Measurements from ENCODE around the gene ZNF324B.

DNA sequence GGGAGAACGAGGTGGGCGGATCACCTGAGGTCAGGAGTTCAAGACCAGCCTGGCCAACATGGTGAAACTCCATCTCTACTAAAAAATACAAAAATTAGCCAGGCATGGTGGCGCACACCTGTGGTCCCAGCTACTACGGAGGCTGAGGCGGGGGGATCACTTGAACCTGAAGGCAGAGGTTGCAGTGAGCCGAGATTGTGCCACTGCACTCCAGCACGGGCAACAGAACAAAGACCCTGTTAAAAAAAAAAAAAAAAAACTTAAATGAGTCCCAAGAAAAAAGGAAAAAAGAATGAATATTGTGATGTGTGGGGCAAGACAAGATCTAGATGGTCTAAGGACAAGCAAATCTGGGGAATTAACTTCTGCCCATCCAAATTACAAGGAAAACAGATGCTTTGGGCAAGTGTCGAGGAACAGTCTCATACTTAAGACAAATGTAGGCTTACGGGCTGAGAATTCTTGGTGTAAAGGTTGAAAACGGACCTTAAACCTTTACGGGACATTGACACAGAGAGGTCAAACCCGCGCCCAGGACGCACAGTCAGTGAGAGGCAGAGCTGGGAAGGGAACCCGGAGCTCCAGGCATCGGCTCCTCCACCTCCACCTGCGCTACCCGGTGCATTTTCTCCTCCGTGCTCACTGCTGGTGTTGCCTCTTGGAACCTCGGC, 14.8 kb downstream of the ZNF324B start:
- TF ChIP-seq CTCF (conservative IDR thresholded peaks at IDR 0.05; ENCODE audit: low read depth, low read length) (no peak), SMC3 (IDR thresholded peaks at IDR 0.05; ENCODE audit: low read depth, low read length) (no peak), POLR2A (IDR thresholded peaks at IDR 0.05; ENCODE audit: low read depth, low read length) (no peak), BHLHE40 (IDR thresholded peaks at IDR 0.05; ENCODE audit: low read depth, low read length) (no peak), RAD21 (IDR thresholded peaks at IDR 0.05; ENCODE audit: low read length) (no peak), FOS (IDR thresholded peaks at IDR 0.05; ENCODE audit: low read depth, low read length) (no peak), NFE2L2 (IDR thresholded peaks at IDR 0.05; ENCODE audit: low read depth, low read length) (no peak), MXI1 (IDR thresholded peaks at IDR 0.05; ENCODE audit: borderline replicate concordance, low read depth, low read length) (no peak)
- TF ChIP-seq, protein P1, sequence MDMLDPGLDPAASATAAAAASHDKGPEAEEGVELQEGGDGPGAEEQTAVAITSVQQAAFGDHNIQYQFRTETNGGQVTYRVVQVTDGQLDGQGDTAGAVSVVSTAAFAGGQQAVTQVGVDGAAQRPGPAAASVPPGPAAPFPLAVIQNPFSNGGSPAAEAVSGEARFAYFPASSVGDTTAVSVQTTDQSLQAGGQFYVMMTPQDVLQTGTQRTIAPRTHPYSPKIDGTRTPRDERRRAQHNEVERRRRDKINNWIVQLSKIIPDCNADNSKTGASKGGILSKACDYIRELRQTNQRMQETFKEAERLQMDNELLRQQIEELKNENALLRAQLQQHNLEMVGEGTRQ (IDR thresholded peaks at IDR 0.05; ENCODE audit: low read depth, low read length) = no peak
